Islet of Langerhans (tissue), 1 donor: ENCODE measurements around the gene STAC.
"Not testable (repeated sequence)": the region's sequence is repeated elsewhere in the genome, so short reads cannot be mapped to it uniquely, and the experiment has no call there.

Source experiments
- FAIRE-seq: peaks from one replicate; lab custom pipeline; 2011; peaks lifted over from hg19 to GRCh38; lab: Jason Lieb, UNC

The STAC gene

GRCh38 chr3:36480911-36481648, 100.8 kb downstream of the STAC start:
- no peak for FAIRE-seq

DNA sequence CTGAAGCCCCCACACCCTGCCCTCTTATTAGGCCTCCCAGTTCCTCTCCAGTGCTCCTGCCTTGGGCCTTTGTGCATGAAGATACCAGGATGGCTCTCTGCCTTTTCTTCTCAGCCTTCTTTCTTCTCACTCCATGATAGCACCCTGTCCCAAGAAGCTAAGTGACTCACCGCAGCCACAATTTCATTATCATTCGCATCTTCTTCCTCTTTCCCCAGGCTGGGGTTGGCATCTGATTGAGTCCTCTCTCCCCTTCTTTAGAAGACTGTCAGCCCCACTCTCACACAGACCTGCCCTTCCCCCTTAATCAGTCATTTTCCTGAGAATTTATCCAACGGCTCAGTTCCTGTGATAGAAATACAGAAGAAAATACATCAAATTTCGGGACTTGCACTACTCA, 102.0 kb downstream of the STAC start:
- no peak for FAIRE-seq

DNA sequence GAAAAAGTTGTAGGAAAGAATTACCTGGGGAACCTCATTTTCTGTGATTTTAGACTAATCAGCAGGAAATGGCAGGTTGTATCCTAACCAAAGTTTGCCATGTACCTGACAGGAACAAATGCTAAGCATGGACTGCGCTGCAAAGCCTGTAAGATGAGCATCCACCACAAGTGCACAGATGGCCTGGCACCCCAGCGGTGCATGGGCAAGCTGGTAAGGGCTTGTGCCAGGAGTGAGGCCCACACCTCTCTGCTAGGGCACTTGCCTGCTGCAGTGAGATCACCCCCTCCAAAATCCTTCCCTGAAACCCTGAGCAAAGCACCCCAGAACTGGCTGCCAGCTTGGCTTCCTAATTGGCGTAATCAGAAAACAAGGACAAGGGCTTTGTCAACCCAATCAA, 102.6 kb downstream of the STAC start:
- FAIRE-seq: no peak

DNA sequence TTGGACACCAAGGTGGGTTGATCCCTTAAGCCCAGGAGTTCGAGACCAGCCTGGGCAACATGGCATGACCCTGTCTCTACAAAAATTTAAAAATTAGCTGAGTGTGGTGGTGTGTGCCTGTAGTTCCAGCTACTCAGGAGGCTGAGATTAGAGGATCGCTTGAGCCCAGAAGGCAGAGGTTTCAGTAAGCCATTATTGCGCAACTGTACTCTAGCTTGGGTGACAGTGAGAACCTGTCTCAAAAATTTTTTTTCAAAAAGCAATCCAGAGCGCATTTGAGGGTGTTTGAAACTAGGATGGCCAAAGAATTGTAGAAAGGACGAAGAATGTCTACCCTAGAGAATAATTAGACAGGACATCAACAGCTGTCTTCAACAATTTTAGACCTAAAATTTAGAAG, 103.4 kb downstream of the STAC start:
- no peak for FAIRE-seq

- FAIRE-seq: no peak
Measured at GRCh38 chr3:36484386-36484785, 104.1 kb downstream of the STAC start.

DNA sequence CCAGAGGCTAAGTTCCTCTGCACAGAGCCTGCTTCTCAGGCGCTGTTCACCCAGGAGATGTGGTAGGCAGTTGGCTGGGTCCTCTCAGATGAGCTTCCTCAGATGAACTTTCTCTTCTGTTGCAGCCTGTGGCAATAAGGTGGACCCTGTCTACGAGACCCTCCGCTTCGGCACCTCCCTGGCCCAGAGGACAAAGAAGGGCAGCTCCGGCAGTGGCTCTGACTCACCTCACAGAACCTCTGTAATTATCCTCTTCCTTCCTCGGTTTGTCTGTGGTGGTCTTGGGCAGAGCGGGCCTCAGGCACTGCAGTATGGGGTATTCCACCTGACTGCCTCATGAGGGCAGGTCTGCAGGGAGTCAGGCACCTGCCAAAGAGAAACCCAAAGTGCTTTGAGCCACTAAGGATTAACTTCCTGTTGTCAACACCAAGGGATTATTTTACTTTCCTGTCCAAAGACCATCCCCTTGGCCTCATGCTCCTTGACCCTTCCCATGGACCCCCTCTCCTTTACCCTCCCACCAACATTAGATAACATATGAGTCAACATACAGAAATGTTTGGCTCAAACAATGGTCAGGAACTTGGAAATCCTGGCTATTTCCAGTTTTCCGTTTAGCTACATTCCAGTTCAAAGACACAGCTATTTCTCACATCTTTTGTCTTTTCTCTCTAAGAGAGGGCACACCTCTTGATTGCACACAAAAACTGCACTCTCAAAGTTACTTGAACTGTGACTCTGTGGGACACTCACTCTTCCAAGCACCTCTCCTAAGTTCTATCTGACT, 105.9 kb downstream of the STAC start:
- FAIRE-seq: no peak

DNA sequence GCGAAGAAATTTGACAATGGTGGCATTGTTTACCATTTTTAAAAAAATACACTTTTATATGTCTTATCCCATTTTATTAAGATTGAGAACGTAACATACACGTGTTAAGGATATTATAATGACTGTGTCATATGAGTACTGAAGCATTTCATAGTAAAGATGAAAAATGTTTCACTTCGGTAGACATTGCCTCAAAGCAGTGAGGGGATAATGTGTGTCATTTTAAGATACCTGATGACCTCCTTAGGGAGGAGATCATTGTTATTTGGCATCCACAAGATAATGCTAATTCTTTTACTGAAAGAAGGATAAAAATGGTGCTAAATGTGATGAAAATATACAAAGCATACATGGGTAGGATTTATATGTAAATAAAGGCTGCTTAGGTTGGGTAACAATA, 107.3 kb downstream of the STAC start:
- FAIRE-seq: no peak

DNA sequence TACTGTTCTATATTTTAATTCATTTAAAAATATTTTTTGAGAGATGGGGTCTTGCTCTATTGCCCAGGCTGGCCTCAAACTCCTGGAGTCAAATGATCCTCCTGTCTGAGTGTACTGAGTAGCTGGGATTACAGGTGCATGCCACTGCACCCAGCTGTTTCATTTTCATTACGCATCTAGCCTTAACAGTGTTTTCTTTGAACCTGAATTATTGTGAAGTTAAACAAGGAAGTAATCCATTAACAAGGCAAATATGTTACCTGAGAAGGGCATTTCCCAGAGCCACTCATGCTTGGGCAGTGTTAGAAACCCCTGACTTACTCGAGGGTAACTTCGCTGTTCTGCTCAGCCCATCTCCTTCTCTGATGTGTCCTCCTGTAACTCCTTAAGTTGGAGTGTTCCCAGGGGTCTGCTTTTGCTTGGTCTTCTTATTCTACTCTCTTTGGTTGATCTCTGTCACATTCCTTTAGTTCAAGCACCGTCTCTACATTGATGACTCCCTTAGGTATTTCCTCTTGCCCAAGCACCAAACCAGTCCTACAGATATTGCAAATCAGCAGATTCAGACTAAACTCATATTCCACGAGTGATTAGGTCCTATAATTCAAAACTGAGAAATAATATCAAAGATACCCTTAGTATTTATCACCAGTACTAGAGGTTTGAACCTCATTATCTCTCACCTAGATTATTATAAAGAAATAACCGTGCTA, 107.9 kb downstream of the STAC start:
- no peak for FAIRE-seq

GRCh38 chr3:36489101-36489500, 108.8 kb downstream of the STAC start:
- FAIRE-seq: no peak

GRCh38 chr3:36489679-36490425, 109.5 kb downstream of the STAC start:
- no peak for FAIRE-seq

GRCh38 chr3:36493051-36493450, 112.7 kb downstream of the STAC start:
- no peak for FAIRE-seq

GRCh38 chr3:36494461-36495109, 114.3 kb downstream of the STAC start:
- no peak for FAIRE-seq

DNA sequence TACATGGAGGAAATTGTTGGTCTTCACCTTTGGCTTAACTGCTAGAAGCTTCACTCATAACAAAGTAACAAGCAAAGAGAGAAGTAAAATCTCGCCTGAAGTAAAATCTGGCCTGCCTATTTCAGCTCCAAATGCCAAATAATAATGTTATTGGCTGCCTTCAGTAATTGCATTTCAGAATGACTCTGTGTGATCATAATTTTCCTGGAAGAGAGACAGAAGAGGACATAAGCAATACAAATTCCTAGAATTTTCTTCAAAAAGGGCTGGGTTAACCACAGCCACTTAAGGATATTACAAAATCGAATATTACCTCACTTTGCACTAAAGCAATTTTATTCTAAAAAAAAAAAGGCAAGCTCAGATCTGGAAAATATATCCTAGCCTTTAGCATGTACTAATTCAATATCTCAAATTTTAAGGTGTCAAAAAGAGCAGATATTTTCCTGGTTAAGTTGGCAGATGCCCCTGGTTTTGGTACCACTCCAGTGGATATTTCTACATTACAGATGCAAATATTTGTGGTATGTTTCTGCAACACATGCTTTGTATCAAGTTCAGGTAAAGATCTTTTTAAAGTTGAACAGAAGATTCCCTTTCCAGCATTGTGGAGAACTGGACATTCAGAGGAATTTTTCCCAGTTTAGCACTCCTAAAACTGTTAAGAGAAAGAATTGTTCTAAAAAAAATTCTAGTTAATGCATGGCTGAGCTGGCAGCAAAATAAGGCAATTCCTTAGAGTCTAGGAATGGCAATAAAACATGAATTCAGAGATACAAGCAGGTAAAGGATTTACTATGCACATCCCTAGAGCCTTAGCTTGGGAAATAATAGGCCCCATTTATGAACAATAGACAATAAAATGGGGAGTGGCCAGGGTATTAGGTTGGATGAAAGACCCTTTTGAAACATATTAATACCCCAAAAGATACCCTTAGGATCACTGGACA, 116.7 kb downstream of the STAC start:
- FAIRE-seq: no peak

DNA sequence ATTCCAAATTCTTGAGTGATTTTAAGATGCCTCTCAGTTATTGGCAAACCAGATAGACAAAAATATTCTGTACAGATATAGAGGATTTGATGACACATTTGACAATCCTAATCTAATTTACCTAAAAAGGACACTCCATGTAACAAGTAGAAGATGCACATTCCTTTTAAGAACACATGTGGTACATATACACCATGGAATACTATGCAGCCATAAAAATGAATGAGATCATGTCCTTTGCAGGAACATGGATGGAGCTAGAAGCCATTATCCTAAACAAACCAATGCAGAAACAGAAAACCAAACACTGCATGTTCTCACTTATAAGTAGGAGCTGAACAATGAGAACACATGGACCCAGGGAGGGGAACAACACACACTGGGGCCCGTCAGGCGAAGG, 119.7 kb downstream of the STAC start:
- FAIRE-seq: not testable (repeated sequence)

DNA sequence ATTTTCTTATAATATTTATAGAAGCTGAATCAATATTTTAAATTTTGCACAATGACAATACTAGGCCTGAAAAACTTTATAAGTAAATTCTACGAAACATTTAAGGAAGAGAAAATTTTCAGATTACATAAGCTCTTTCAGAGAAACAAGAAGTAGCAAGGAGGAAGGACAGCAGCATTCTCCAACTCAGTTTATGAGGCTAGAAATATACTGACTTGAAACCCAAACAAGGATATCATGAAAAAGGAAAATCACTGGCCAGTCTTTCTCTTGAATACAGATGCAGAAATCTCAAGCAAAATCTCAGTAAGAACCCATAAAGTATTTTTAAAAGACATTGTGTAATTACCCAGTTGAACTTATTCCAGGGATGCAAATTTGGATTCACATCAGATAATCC, 121.3 kb downstream of the STAC start:
- FAIRE-seq: no peak

- FAIRE-seq: no peak
Measured at GRCh38 chr3:36505393-36505792, 125.1 kb downstream of the STAC start.

DNA sequence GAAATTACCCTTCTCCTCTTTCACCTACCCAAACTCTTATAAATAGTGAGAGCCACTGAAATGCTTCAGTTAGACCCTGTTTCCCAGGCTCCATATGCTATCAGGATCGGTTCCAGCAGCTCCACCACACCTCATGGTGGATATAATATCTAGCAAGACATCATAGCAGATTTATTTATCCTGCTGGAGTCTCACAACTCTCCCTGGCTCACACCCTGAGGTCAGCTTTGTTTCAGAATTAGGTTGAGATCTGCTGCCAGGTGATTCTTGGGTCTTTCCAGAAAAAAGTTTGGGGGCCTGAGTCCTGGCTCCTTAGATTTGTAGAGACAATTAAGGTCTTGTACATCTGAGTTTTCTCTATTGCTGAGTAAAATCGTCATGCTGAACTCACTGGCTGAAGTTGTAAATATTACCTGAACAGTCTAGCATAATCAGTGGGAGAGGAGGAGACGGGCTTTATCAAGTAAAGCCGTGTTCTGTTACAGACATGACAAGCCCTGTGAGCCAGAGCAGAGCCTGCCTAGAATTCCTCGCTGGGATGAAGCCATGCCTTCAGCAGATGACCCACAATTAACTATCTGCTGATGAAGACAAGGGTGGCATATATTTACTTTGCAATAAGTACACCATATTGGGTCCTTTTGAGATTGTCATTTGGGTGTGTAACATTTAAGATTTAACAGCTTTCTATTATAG, 131.6 kb downstream of the STAC start:
- FAIRE-seq: no peak

DNA sequence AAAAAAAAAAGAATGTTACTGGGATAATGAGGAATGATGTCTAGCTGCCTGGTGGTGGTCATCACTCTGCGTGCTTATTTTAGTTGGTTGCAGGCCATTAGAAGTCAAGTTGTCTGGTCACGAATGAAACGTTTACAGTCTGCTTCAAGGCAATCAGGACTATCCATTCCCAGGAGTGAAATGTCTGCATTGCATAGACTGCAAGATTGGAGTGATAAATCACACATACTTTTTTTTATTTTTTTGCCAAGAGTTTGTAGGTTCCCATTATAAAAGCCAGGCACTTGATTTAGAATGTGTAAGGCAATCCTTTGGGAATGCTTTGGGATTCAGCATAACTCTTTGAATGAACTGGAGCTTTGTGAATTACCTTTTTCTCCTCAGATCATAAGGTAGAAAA, 132.3 kb downstream of the STAC start:
- FAIRE-seq: no peak

GRCh38 chr3:36514171-36514570, 133.9 kb downstream of the STAC start:
- FAIRE-seq: no peak

DNA sequence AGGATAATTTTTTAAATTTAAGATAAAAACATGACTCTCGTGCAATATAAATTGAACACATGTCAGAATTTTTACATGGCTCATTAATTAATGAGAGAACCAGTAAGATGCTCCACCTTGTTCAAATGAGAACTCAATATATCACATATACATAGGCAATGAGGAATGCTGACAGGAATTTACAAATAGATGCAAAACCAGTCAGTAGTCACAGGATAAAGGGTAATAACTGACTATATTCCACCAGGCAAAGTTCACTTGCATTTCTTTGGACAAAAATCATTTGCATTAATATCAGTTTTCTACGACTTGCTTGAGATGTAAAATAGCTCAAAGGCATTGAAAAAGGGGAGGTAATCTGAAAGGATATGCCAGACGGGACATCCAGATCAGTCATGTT, 139.4 kb downstream of the STAC start:
- no peak for FAIRE-seq
